ENCODE results near the gene RFX3.
A peak's percentile ranks its signal among the peaks of the same experiment; 100 is the strongest.

Gene RFX3

DNA sequence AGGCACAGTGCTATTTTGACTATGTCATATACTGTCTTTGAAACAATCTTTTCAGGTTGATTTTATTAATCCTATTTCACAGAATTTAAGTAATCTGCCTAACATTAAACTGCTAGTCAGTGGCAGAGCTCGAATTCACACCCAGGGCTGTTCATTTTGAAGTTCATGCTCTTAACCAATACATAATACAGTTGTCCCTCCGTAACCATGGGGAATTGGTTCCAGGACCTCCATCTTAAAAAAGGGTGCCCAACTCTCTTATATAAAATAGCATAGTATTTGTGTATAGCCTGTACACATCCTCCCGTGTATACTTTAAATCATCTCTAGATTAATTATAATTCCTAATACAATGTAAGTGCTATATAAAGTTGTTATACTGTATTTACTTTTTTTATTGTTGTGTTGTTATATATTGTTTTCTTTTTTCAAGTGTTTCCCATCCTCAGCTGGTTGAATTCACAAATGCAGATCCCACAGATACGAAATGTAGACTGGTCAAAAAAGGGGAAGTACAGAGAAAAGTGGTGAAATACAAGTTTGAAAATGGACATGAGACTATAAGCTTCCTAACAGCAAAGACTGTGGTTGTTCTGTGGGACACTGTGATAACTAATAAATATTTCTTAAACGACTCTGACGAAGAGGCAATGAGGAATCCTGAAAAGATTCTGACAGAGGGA is 18.3 kb downstream of the RFX3 start:
- Mint-ChIP-seq H3K36me3 (peaks cover 2% of the 10 kb centered on the region), H3K9me3 (no peaks in the 10 kb centered on the region), H3K27ac (peak overlapping the region; percentile 94), H3K4me3 (peak overlapping the region; percentile 89), H3K27me3 (no peaks in the 10 kb centered on the region), H3K4me1 (peaks cover 16% of the 10 kb centered on the region)
- DNase-seq (ENCODE audit: low spot score in 2 of 2): no peak
- ATAC-seq (ENCODE audit: low read depth): peak; percentile 58

DNA sequence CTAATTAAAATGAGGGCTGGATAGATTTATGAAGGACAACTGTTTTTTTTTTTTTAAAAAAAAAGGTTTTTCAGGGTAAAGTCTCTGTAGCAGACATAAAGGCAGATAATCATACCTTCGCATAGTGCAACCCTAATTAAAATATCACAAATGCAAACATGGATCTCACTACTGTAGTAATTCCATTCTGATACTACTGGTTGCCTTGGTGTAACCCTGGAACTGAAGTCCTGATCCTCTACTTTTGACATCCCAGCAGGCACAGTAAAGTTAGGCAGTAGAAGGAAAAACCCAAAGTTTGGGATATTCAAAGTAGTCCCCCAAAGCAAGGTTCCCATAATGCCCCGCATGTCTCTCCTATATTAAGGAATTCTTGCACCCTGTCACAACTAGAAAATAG is 19.6 kb downstream of the RFX3 start:
- H3K36me3 Mint-ChIP-seq: peaks cover 2% of the 10 kb centered on the region
- no peaks in the 10 kb centered on the region for H3K9me3 Mint-ChIP-seq
- no peak overlapping the region for H3K27ac Mint-ChIP-seq
- DNase-seq (ENCODE audit: low spot score in 2 of 2) (no peak), ATAC-seq (ENCODE audit: low read depth) (no peak)
- H3K4me3 Mint-ChIP-seq: no peak overlapping the region
- no peaks in the 10 kb centered on the region for H3K27me3 Mint-ChIP-seq
- peaks cover 12% of the 10 kb centered on the region for H3K4me1 Mint-ChIP-seq

DNA sequence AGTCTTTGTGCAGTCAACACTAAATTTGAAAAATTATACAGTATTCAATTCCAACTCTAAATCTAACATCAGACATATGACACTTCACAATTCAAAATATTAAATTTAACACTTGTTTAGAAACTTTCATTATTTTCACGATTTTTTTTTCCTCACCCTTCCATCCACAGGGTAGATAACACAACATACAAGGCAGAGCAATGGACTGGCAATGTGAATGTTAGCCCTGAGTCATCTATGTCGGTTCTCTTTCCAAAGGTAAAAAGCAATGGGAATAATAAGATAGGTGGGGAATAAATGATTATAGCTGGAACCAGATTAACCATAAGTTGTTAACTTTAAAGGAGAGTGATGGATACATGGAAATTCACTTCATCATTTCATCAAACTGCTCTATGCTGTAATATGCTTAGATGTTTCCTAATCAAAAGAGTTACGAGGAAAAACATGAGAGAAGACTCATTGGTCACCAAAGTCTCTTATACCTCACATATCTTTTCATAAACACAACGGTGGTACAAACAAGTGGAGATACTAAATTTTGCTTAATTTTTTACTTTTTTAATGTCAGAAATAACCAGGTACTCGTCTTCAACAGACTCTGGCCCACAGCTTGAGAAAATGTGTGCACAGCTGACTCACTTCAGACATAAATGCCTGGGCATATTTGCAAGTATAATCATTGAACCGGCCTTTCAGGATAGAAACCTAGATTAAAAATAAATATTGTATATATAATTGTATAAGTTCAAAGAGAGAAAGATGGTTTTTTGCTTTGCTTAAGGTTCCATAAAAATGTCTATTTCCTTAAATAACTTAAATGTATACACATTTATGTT is 23.0 kb downstream of the RFX3 start:
- peaks cover 7% of the 10 kb centered on the region for H3K4me1 Mint-ChIP-seq

DNA sequence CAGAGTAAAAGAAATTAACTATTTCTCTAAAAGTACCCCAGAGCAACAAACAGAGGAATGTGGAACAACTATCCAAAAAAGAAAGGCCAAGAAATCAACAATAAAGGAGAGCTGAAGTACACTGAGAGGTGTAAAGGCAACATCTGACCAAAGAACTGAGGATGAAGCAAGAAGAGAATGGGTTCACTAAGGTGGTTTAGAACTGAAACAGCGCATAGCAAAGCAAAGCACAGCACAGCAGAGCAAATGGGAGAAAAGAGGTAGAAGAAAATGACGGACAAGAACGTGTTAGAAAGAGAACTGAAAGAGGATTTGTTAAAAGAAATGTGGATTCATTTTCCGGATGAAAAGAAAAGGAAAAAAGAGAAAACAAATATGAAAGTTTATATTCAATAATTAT is 25.8 kb downstream of the RFX3 start:
- Mint-ChIP-seq H3K27ac (peak overlapping the region; percentile 51), H3K36me3 (no peaks in the 10 kb centered on the region), H3K27me3 (no peaks in the 10 kb centered on the region), H3K9me3 (no peaks in the 10 kb centered on the region), H3K4me3 (peak overlapping the region; percentile 12), H3K4me1 (peaks cover 7% of the 10 kb centered on the region)
- ATAC-seq (ENCODE audit: low read depth): no peak
- no peak for DNase-seq (ENCODE audit: low spot score in 2 of 2)

More for the DNA sequence above, 23.0 kb downstream of the RFX3 start:
- Mint-ChIP-seq H3K27ac (peak overlapping the region; percentile 67), H3K27me3 (no peaks in the 10 kb centered on the region), H3K9me3 (no peaks in the 10 kb centered on the region), H3K4me3 (no peak overlapping the region), H3K36me3 (peaks cover 2% of the 10 kb centered on the region)
- DNase-seq (ENCODE audit: low spot score in 2 of 2) (no peak), ATAC-seq (ENCODE audit: low read depth) (no peak)

DNA sequence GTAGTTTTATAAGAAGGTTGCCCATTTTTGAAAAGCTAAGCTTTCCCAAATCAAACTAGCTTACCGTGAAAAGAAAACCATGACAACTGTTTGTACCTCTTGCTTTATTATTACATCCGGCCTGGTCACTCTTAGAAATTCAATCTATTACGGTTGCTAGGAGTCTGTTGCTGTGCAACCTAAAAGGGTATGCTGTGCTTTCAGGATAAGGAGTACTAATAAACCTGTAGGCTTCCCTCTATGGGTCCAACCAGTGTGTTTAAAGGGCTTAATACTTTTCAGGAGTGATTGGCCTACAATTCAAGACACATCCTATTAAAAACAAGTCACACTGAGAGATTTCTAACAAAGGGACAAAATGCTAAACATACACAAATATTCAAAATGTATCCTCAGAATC is 27.1 kb downstream of the RFX3 start:
- Mint-ChIP-seq H3K36me3 (peaks cover 2% of the 10 kb centered on the region), H3K9me3 (peaks cover 2% of the 10 kb centered on the region), H3K27me3 (no peaks in the 10 kb centered on the region), H3K4me3 (no peak overlapping the region), H3K4me1 (peaks cover 12% of the 10 kb centered on the region), H3K27ac (peak overlapping the region; percentile 20)
- no peak for ATAC-seq (ENCODE audit: low read depth)
- DNase-seq (ENCODE audit: low spot score in 2 of 2): no peak

DNA sequence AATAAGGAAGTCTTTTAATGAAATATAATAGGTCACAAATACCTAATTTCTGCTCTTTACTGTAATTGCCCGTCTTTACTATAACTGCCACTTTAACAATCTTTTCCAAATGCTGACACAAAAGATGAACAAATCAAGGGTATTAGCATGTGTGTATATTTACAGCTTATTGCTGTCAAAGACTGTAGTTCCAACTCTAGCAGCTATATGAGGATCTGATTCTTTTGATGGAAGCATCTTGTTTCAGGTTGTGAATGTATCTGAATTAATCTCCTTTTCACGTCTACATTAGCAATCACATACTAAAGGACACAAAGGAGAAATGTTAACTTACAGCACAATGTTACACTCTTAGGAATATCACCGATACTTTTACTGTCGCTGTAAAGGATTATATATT is 27.9 kb downstream of the RFX3 start:
- H3K36me3 Mint-ChIP-seq: peaks cover 2% of the 10 kb centered on the region
- peaks cover 2% of the 10 kb centered on the region for H3K9me3 Mint-ChIP-seq
- peaks cover 13% of the 10 kb centered on the region for H3K4me1 Mint-ChIP-seq
- H3K27ac Mint-ChIP-seq: no peak overlapping the region
- H3K4me3 Mint-ChIP-seq: no peak overlapping the region
- H3K27me3 Mint-ChIP-seq: no peaks in the 10 kb centered on the region
- DNase-seq (ENCODE audit: low spot score in 2 of 2) (no peak), ATAC-seq (ENCODE audit: low read depth) (no peak)

DNA sequence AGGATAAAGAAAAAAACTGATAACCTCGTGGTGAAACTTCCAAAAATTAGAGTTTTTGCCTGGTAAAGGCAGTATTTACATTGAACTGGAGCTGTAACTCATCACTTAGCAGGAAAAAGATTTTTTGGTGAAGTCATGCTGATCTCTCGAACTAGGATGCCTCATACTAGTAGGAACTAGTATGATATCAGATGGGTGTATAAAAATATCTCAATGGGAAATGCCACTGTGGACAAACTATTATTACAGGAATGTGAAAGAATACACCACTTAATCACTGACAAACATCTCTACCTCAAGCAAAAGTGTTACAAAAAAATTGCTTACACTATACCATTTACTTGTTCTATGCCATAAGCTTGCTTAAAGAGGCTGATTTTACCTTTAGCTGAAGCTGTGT is 28.4 kb downstream of the RFX3 start:
- DNase-seq (ENCODE audit: low spot score in 2 of 2) (no peak), ATAC-seq (ENCODE audit: low read depth) (no peak)
- Mint-ChIP-seq H3K27ac (no peak overlapping the region), H3K9me3 (peaks cover 2% of the 10 kb centered on the region), H3K36me3 (peaks cover 2% of the 10 kb centered on the region), H3K27me3 (no peaks in the 10 kb centered on the region), H3K4me1 (peaks cover 13% of the 10 kb centered on the region), H3K4me3 (no peak overlapping the region)

DNA sequence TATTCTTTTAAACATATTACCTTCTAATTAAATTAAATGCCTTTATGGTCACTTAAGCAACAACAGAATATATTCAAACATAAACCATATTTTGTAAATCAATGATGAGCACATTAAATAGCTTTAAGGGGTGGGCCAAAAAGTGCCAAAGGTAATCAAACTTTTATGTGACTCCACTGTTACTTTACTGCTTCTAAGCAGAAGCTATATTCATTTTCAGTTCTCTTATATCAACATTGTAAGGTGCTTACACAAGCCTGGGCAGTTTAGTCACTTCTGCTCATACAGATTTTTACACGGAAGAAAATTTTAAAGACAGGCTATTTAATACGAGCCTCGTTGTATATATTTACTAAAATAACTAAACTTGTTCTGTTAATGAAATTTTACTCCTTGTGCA is 29.9 kb downstream of the RFX3 start:
- Mint-ChIP-seq H3K4me3 (no peak overlapping the region), H3K36me3 (peaks cover 2% of the 10 kb centered on the region), H3K27me3 (no peaks in the 10 kb centered on the region), H3K9me3 (peaks cover 2% of the 10 kb centered on the region), H3K4me1 (peaks cover 18% of the 10 kb centered on the region), H3K27ac (no peak overlapping the region)
- no peak for ATAC-seq (ENCODE audit: low read depth)
- no peak for DNase-seq (ENCODE audit: low spot score in 2 of 2)

DNA sequence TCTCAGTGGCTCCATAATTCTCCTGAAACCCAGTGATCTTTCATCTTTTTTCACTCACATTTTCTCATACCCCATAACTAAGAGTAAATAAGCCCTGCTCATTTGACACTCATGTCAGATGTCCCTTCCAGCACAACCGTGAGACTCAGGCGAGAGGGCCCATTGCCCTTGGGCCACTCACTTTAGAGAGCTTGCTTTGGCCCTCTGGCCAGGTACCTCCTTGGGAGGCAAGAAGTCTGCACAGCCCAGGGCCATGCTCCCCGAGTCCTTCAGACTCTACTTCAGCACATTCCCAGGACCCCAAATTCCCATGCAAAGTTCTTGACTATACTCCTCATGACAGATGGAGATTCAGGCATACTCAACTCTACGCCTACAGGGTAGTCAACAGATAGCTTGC is 33.6 kb downstream of the RFX3 start:
- DNase-seq (ENCODE audit: low spot score in 2 of 2): no peak
- Mint-ChIP-seq H3K9me3 (peaks cover 2% of the 10 kb centered on the region), H3K27ac (no peak overlapping the region), H3K36me3 (peaks cover 7% of the 10 kb centered on the region), H3K27me3 (no peaks in the 10 kb centered on the region), H3K4me3 (no peak overlapping the region), H3K4me1 (peaks cover 18% of the 10 kb centered on the region)
- ATAC-seq (ENCODE audit: low read depth): no peak

DNA sequence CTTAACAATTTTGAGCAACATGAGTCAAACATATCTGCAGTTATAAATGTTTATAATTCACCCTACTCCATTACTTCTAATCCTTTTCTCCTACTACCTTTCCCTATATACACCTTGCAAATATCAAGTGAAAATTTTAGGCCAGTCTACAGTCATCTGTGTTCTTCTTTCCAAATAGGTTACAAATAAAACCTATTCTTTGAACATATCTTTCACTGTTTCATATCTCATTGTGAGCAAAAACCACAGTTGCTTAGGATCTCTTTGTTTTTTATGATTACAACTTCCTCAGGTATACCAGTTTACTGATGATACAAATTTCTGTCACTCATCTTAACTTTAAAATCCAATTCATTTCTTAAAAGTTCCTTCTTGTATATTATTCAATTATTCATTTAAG is 34.4 kb downstream of the RFX3 start:
- no peak for ATAC-seq (ENCODE audit: low read depth)
- Mint-ChIP-seq H3K4me3 (no peak overlapping the region), H3K36me3 (peaks cover 7% of the 10 kb centered on the region), H3K27ac (no peak overlapping the region), H3K4me1 (peaks cover 17% of the 10 kb centered on the region), H3K9me3 (peaks cover 2% of the 10 kb centered on the region), H3K27me3 (no peaks in the 10 kb centered on the region)
- no peak for DNase-seq (ENCODE audit: low spot score in 2 of 2)

DNA sequence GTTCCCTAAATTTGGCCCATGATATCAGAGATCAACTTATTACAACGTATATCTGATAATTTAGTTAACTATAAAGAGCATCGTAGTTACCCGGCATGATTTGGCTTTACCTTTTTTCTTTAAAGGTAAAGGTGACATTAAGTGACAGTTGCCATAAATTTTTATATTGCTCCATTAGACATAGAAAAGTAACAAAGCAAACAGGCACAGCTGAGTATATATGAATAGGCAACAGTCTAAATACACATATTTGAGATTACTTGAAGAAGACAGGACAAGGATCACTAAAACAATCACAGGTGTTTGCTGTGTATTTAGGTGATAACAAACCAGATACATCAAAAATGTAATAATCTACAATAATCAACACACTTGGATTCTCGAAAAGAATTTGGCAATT is 34.8 kb downstream of the RFX3 start:
- H3K27ac Mint-ChIP-seq: no peak overlapping the region
- no peak for ATAC-seq (ENCODE audit: low read depth)

DNA sequence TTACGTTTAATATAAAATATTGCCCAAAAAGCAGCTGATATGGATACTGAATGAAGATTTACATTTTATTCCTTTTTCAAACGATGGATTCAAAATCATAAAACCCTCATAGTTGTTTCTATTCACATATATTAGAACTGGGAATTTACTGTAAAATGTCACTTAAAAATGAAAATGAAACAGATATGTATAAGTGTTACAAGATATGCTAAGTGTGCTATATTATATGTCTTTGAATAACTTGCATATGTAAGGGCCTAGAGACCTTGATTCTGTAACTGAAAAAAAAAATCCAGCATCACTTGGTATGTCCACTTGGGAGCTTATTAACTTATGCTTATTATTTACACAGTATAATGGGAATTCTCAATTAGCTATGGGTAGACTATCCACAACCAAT is 43.2 kb downstream of the RFX3 start:
- ATAC-seq (ENCODE audit: low read depth) (no peak), DNase-seq (ENCODE audit: low spot score in 2 of 2) (no peak)
- Mint-ChIP-seq H3K36me3 (peaks cover 7% of the 10 kb centered on the region), H3K4me3 (no peak overlapping the region), H3K27me3 (no peaks in the 10 kb centered on the region), H3K9me3 (peaks cover 2% of the 10 kb centered on the region), H3K27ac (no peak overlapping the region), H3K4me1 (peaks cover 23% of the 10 kb centered on the region)

More for the DNA sequence above, 34.8 kb downstream of the RFX3 start:
- no peak for DNase-seq (ENCODE audit: low spot score in 2 of 2)
- Mint-ChIP-seq H3K9me3 (peaks cover 2% of the 10 kb centered on the region), H3K27me3 (no peaks in the 10 kb centered on the region), H3K4me3 (no peak overlapping the region), H3K36me3 (peaks cover 7% of the 10 kb centered on the region), H3K4me1 (peaks cover 15% of the 10 kb centered on the region)

DNA sequence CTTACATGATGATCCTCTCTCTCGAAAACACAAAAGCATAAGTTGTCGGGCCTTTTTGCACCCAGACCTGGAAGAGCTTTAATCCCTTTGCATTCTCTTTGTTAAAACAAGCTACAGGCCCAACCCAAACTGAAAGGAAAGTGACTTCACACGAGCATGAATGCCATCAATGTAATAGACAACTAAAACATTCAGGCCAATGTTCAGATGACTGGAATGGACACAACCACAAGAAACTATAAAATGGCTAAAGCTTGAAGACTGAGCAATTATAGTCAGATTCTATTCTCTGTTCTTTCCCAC is 45.5 kb downstream of the RFX3 start:
- no peak for ATAC-seq (ENCODE audit: low read depth)
- peaks cover 12% of the 10 kb centered on the region for H3K36me3 Mint-ChIP-seq
- peak overlapping the region; percentile 97 for H3K27ac Mint-ChIP-seq
- no peaks in the 10 kb centered on the region for H3K27me3 Mint-ChIP-seq
- peaks cover 7% of the 10 kb centered on the region for H3K9me3 Mint-ChIP-seq
- peaks cover 37% of the 10 kb centered on the region for H3K4me1 Mint-ChIP-seq
- H3K4me3 Mint-ChIP-seq: no peak overlapping the region
- no peak for DNase-seq (ENCODE audit: low spot score in 2 of 2)

DNA sequence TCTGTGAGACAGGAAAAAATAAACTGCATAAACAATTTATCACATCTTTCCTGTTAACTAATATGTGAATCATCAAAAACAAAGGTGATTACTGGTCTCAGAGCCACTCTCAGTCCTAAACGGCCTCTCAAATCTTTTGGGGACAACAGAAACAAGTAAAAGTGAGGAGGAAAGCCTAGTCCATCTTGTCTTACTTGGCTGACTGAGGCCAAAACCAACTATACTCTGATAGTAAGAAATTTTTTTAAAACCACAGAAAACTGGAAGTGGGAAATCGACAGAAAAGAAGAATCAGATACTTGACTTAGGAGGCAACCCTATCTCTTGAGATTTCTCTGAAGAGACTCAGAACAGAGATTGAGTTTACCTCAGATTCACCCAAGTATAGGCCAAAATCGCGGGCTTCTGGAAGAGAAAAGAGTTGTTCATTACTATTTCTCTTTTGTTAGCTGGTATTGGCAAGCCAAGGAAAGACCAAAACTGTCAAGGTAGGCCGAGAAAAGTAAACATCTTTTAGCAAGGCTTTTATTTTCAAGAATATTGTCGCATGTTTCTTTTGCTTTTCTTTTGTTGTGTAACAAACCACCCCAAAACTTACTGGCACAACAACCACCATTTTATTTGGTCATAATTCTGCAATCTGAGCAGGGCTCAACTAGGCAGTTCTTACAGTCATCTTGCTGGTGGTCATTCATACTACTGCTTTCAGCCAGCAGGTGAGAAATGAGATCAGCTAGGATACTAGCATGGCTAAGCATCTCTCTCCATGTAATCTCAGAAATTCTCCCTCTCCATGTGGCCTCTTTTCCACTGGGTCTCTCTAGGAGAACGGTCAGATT is 46.1 kb downstream of the RFX3 start:
- peak; percentile 69 for ATAC-seq (ENCODE audit: low read depth)
- H3K27me3 Mint-ChIP-seq: no peaks in the 10 kb centered on the region
- peaks cover 43% of the 10 kb centered on the region for H3K4me1 Mint-ChIP-seq
- H3K9me3 Mint-ChIP-seq: peaks cover 7% of the 10 kb centered on the region
- peak in 1 of 2 donors; percentile 21 for DNase-seq (ENCODE audit: low spot score in 2 of 2)
- peaks cover 10% of the 10 kb centered on the region for H3K36me3 Mint-ChIP-seq
- peak overlapping the region; percentile 97 for H3K27ac Mint-ChIP-seq
- peak overlapping the region; percentile 29 for H3K4me3 Mint-ChIP-seq

Data from memory B cell (primary cell).